ENCODE measurements around the gene GDA.

GRCh38 chr9:72289401-72289800 is 140.2 kb downstream of the GDA start:
- TF ChIP-seq EZH2 (IDR thresholded peaks at IDR 0.05; ENCODE audit: insufficient read depth, poor library complexity, severe bottlenecking) (no peak), EZH2phosphoT487 (IDR thresholded peaks at IDR 0.05; ENCODE audit: insufficient read depth, low read depth) (no peak)

Data from GM23248 (cell line).